T-cell (primary cell): ENCODE results near the gene BCLAF3. TPM values are rescaled to one million over a fixed set of nuclear protein-coding genes. Genes with fewer than 3 reads are reported as not detected.

ENCODE experiments used
- ATAC-seq, 4 experiments: fragments of 200-7000 bp in 3 of 4; fragments of 150-1000 bp in 1 of 4; cut with Tn5 transposase; replicated peaks in 1 of 4; 1 replicate in 3 of 4; 2 replicates in 1 of 4; pipeline ENCODE4 v1.10.0; 2021; ENCODE audit warnings: moderate library complexity in 3 of 4, mild to moderate bottlenecking in 2 of 4, moderate number of reproducible peaks in 1 of 4
- CTCF ChIA-PET, 2 donors: fragments of 300-600 bp; sonication (Branson Sonifier 250); formaldehyde crosslinking; loops; one replicate each; lab custom pipeline; 2022; ENCODE audit warnings: antibody characterized with exemption in 2 of 2; lab: Charles Lee
- POLR2A ChIA-PET, 2 donors: fragments of 300-600 bp; sonication (Branson Sonifier 250); formaldehyde crosslinking; loops; one replicate each; lab custom pipeline; 2022; ENCODE audit warnings: antibody characterized with exemption in 2 of 2; lab: Charles Lee
- DNase-seq, 35 experiments: peaks; one replicate each; pipeline versions ENCODE4 v3.0.0 to v3.0.0-alpha.2; 2013 to 2023
- H3K27ac ChIP-seq: one replicate; pipeline ENCODE4 v1.5.1; 2013; ENCODE audit warnings: low read length
- H3K27me3 ChIP-seq, 2 experiments: replicated peaks in 1 of 2; 1 replicate in 1 of 2; 2 replicates in 1 of 2; pipeline versions ENCODE4 v1.6.1 to v1.7.0; 2013; ENCODE audit warnings: low read length in 1 of 2, mixed read lengths in 1 of 2; ENCODE audit not compliant: control insufficient read depth in 2 of 2, insufficient read depth in 2 of 2; ENCODE audit errors: extremely low read depth in 1 of 2
- H3K36me3 ChIP-seq, 2 donors: 1 replicate in 1 of 2; 2 replicates in 1 of 2; pipeline versions ENCODE4 v1.6.1 to v1.7.0; 2013; ENCODE audit warnings: low read length in 1 of 2; ENCODE audit not compliant: control insufficient read depth in 2 of 2, insufficient read depth in 1 of 2; ENCODE audit errors: extremely low read depth in 1 of 2
- H3K4me1 ChIP-seq, 2 experiments: 1 replicate in 1 of 2; 2 replicates in 1 of 2; pipeline versions ENCODE4 v1.6.1 to v1.7.0; 2013; ENCODE audit warnings: low read length in 2 of 2, mixed read lengths in 1 of 2; ENCODE audit not compliant: insufficient read depth in 2 of 2, control insufficient read depth in 1 of 2; ENCODE audit errors: extremely low read depth in 1 of 2
- H3K4me3 ChIP-seq, 2 donors: 1 replicate in 1 of 2; 2 replicates in 1 of 2; pipeline versions ENCODE4 v1.5.1 to v1.7.0; 2013; ENCODE audit warnings: mild to moderate bottlenecking in 2 of 2, low read length in 1 of 2, moderate library complexity in 1 of 2; ENCODE audit not compliant: control insufficient read depth in 1 of 2; ENCODE audit errors: extremely low read depth in 1 of 2
- H3K9me3 ChIP-seq: 2 replicates; pipeline ENCODE4 v1.7.0; 2013
- H3K27ac Mint-ChIP-seq, 2 donors: one replicate each; pipeline ENCODE4 v1.8.0; 2020 to 2021; ENCODE audit warnings: mild to moderate bottlenecking in 2 of 2, mixed read lengths in 2 of 2
- H3K27me3 Mint-ChIP-seq, 2 donors: one replicate each; pipeline ENCODE4 v1.8.0; 2021 to 2022; ENCODE audit warnings: mixed read lengths in 2 of 2
- H3K36me3 Mint-ChIP-seq: one replicate; pipeline ENCODE4 v1.8.0; 2021; ENCODE audit warnings: mixed read lengths
- H3K4me1 Mint-ChIP-seq, 3 donors: one replicate each; pipeline ENCODE4 v1.8.0; 2020 to 2022; ENCODE audit warnings: mixed read lengths in 3 of 3, mild to moderate bottlenecking in 1 of 3
- H3K4me3 Mint-ChIP-seq, 3 donors: one replicate each; pipeline ENCODE4 v1.8.0; 2020 to 2022; ENCODE audit warnings: mild to moderate bottlenecking in 3 of 3, mixed read lengths in 3 of 3, moderate library complexity in 3 of 3
- H3K9me3 Mint-ChIP-seq, 3 donors: one replicate each; pipeline ENCODE4 v1.8.0; 2020 to 2022; ENCODE audit warnings: mixed read lengths in 3 of 3
- WGBS: methylation state at CpG from one replicate; pipeline ENCODE4 v1.1.5; 2013; ENCODE audit warnings: missing lambda C conversion rate; ENCODE audit not compliant: insufficient coverage; 5-methylcytosine and 5-hydroxymethylcytosine counted together
- total RNA-seq, 35 experiments: library from RNA in 6 of 35; stranded (reverse) in 6 of 35; fragments of 120-200 nt in 1 of 35; gene quantifications; one replicate each; pipeline versions ENCODE4 v1.2.1 to v1.2.4 and lab custom pipeline; 2013 to 2026

Gene BCLAF3
- total RNA-seq, 5 donors from 2014 or later (not counting 1 experiment from before 2014, with no cell fraction given) = 9.1 to 13.6 (median 10.0) TPM

GRCh38 chrX:19986531-19986930 is 4.3 kb downstream of the BCLAF3 start:
- Histone ChIP-seq H3K4me1 (peaks cover 0 to 9% of the 10 kb centered on the region in 2 experiments), H3K36me3 (no peaks in the 10 kb centered on the region), H3K27ac (no peak overlapping the region), H3K27me3 (no peaks in the 10 kb centered on the region), H3K9me3 (no peaks in the 10 kb centered on the region), H3K4me3 (no peak overlapping the region)
- no peak overlapping the region for H3K27ac Mint-ChIP-seq
- H3K27me3 Mint-ChIP-seq = peaks cover 0 to 7% of the 10 kb centered on the region in 2 donors
- peaks cover 18 to 34% (median 27%) of the 10 kb centered on the region in 3 donors for H3K4me1 Mint-ChIP-seq
- DNase-seq (no peak), ATAC-seq (no peak)
- ChIA-PET POLR2A (interaction anchor here (0.6 kb wide), 2 partner anchors 59 to 347 kb away, joined by 3 read pairs; no protein-coding TSS in a partner anchor), CTCF (interaction anchor here in 1 of 2 donors (0.6 kb wide), 1 partner anchor 615 kb away, joined by 5 read pairs; no protein-coding TSS in a partner anchor)
- no peak overlapping the region for H3K4me3 Mint-ChIP-seq
- H3K36me3 Mint-ChIP-seq = no peaks in the 10 kb centered on the region
- no peaks in the 10 kb centered on the region for H3K9me3 Mint-ChIP-seq
- no CpG with 5 or more reads among the region's 3 CpGs for WGBS

DNA sequence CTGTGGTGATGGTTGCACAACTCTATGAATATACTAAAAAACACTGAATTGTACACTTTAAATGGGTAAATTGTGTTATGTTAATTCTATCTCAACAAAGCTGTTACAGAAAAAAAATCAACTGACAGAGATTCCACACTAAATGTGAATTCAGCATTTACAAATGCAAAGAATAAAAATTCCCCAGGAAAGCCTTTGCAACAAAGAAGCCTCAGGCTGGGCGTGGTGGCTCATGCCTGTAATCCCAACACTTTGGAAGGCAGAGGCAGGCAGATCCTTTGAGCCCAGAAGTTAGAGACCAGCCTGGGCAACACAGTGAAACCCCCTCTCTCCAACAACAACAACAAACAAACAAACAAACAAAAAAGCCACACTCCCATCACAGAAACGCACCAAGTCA is 8.9 kb downstream of the BCLAF3 start:
- H3K36me3 ChIP-seq = no peaks in the 10 kb centered on the region
- Mint-ChIP-seq H3K4me1 (peaks cover 15 to 37% (median 17%) of the 10 kb centered on the region in 3 donors), H3K27ac (peak overlapping the region in 1 of 2 donors; percentile 38), H3K27me3 (no peaks in the 10 kb centered on the region), H3K36me3 (peaks cover 15% of the 10 kb centered on the region), H3K4me3 (no peak overlapping the region), H3K9me3 (no peaks in the 10 kb centered on the region)
- H3K4me3 ChIP-seq = no peak overlapping the region
- ATAC-seq (no peak), DNase-seq (no peak)
- H3K9me3 ChIP-seq = no peaks in the 10 kb centered on the region
- H3K27me3 ChIP-seq = no peaks in the 10 kb centered on the region
- no CpG with 5 or more reads among the region's 2 CpGs for WGBS
- ChIA-PET CTCF (interaction anchor here in 1 of 2 donors (0.7 kb wide), 1 partner anchor 104 kb away, joined by 3 read pairs; no protein-coding TSS in a partner anchor), POLR2A (no interaction called here)
- H3K27ac ChIP-seq = no peak overlapping the region
- peaks cover 0 to 5% of the 10 kb centered on the region in 2 experiments for H3K4me1 ChIP-seq

DNA sequence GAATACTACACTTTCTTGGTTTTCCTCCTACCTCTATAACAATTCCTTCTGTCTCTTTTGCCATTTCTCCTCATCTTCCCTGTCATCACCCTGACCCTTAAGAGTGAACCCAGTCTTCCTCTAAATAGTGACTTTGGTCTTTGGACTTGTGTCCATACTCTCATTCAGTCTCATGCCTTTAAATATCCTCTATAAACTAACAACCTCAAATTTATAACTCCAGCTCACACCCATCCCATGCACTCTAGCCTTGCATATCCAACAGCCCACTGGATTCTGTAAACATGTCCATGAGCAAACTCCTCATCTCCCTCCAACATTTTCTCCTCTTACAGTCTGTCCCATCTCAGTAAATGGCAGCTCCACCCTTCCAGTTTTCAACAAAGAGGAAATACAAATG is 15.0 kb downstream of the BCLAF3 start:
- CTCF ChIA-PET = no interaction called here
- H3K36me3 Mint-ChIP-seq = peaks cover 21% of the 10 kb centered on the region
- no peak overlapping the region for H3K27ac Mint-ChIP-seq

DNA sequence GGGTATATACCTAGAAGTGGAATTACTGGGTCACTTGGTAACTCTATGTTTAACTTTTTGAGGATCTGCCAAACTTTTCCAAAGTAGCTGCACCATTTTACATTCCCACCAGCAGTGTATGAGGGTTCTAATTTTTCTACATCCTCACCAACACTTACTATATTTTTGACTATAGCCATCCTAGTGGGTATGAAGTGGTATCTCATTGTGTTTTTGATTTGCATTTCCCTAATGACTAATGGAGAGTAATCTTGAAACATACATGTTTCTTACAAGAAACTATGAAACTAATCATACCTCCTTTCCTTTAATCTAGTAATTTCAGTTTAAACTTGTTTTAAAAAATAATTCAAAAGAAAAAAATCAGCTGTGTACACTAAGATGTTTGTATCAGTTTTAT is 17.9 kb downstream of the BCLAF3 start:
- no peaks in the 10 kb centered on the region for H3K9me3 Mint-ChIP-seq
- no peaks in the 10 kb centered on the region for H3K4me1 ChIP-seq
- peaks cover 0 to 4% of the 10 kb centered on the region in 2 donors for H3K27me3 Mint-ChIP-seq
- DNase-seq (no peak), ATAC-seq (no peak)
- H3K27ac Mint-ChIP-seq = no peak overlapping the region
- ChIA-PET POLR2A (no interaction called here), CTCF (no interaction called here)
- no peak overlapping the region for H3K4me3 Mint-ChIP-seq
- H3K27ac ChIP-seq = no peak overlapping the region
- peaks cover 0 to 2% of the 10 kb centered on the region in 2 donors for H3K36me3 ChIP-seq
- peaks cover 5 to 22% (median 7%) of the 10 kb centered on the region in 3 donors for H3K4me1 Mint-ChIP-seq
- H3K4me3 ChIP-seq = no peak overlapping the region
- no peaks in the 10 kb centered on the region for H3K9me3 ChIP-seq
- H3K36me3 Mint-ChIP-seq = peaks cover 20% of the 10 kb centered on the region
- no peaks in the 10 kb centered on the region for H3K27me3 ChIP-seq

More for the DNA sequence above, 15.0 kb downstream of the BCLAF3 start:
- H3K27ac ChIP-seq = no peak overlapping the region
- POLR2A ChIA-PET = no interaction called here
- Mint-ChIP-seq H3K27me3 (peaks cover 0 to 4% of the 10 kb centered on the region in 2 donors), H3K4me3 (no peak overlapping the region), H3K9me3 (no peaks in the 10 kb centered on the region), H3K4me1 (peaks cover 8 to 30% (median 11%) of the 10 kb centered on the region in 3 donors)
- ATAC-seq (no peak), DNase-seq (no peak)
- no peaks in the 10 kb centered on the region for H3K27me3 ChIP-seq
- no peaks in the 10 kb centered on the region for H3K9me3 ChIP-seq
- no peaks in the 10 kb centered on the region for H3K36me3 ChIP-seq
- no peak overlapping the region for H3K4me3 ChIP-seq
- H3K4me1 ChIP-seq = peaks cover 0 to 5% of the 10 kb centered on the region in 2 experiments

GRCh38 chrX:19968276-19968675 is 22.6 kb downstream of the BCLAF3 start:
- no peaks in the 10 kb centered on the region for H3K27me3 Mint-ChIP-seq
- Histone ChIP-seq H3K4me3 (no peak overlapping the region), H3K27ac (no peak overlapping the region), H3K4me1 (no peaks in the 10 kb centered on the region), H3K27me3 (no peaks in the 10 kb centered on the region), H3K36me3 (peaks cover 0 to 17% of the 10 kb centered on the region in 2 donors), H3K9me3 (no peaks in the 10 kb centered on the region)
- WGBS = no CpG with 5 or more reads among the region's 6 CpGs
- CTCF ChIA-PET = no interaction called here
- POLR2A ChIA-PET = no interaction called here
- no peak overlapping the region for H3K4me3 Mint-ChIP-seq
- H3K4me1 Mint-ChIP-seq = peaks cover under 1 to 8% (median 3%) of the 10 kb centered on the region in 3 donors
- H3K36me3 Mint-ChIP-seq = peaks cover 26% of the 10 kb centered on the region
- ATAC-seq (no peak), DNase-seq (no peak)
- H3K9me3 Mint-ChIP-seq = no peaks in the 10 kb centered on the region
- no peak overlapping the region for H3K27ac Mint-ChIP-seq

- Histone ChIP-seq H3K4me1 (no peaks in the 10 kb centered on the region), H3K27me3 (no peaks in the 10 kb centered on the region), H3K4me3 (no peak overlapping the region), H3K36me3 (peaks cover 0 to 17% of the 10 kb centered on the region in 2 donors), H3K9me3 (no peaks in the 10 kb centered on the region), H3K27ac (no peak overlapping the region)
- ChIA-PET POLR2A (no interaction called here), CTCF (no interaction called here)
- H3K4me3 Mint-ChIP-seq = no peak overlapping the region
- no peak for DNase-seq
- peaks cover 32% of the 10 kb centered on the region for H3K36me3 Mint-ChIP-seq
- H3K9me3 Mint-ChIP-seq = no peaks in the 10 kb centered on the region
- no peak for ATAC-seq
- peaks cover 0 to under 1% of the 10 kb centered on the region in 2 donors for H3K27me3 Mint-ChIP-seq
- H3K4me1 Mint-ChIP-seq = peaks cover 2 to 4% (median 3%) of the 10 kb centered on the region in 3 donors
- no peak overlapping the region for H3K27ac Mint-ChIP-seq
- WGBS = no CpG with 5 or more reads among the region's 1 CpG
These were observed 24.8 kb downstream of the BCLAF3 start for GRCh38 chrX:19966056-19966455.
